Right lobe of liver (tissue), 6 donors: Measurements from ENCODE around the gene UPF1. TPM values are rescaled to one million over a fixed set of nuclear protein-coding genes. Genes with fewer than 3 reads are reported as not detected.

ENCODE experiments used
- ATAC-seq, 4 donors: fragments of 200-7000 bp; cut with Tn5 transposase; one replicate each; pipeline ENCODE4 v1.9.1; 2020; ENCODE audit warnings: mild to moderate bottlenecking in 4 of 4, moderate library complexity in 4 of 4
- DNase-seq, 3 donors: peaks; one replicate each; pipeline ENCODE4 v3.0.0-alpha.2; 2020
- H3K27ac ChIP-seq, 3 donors: fragments of 200-600 bp; one replicate each; pipeline ENCODE4 v1.8.0; 2022
- H3K27me3 ChIP-seq, 2 donors: fragments of 200-600 bp; one replicate each; pipeline ENCODE4 v1.8.0; 2022
- H3K36me3 ChIP-seq, 4 donors: fragments of 200-600 bp; sonication (generic) in 1 of 4; one replicate each; pipeline versions ENCODE4 v1.5.1 to v1.8.0; 2017 to 2022; ENCODE audit warnings: control low read depth in 1 of 4
- H3K4me1 ChIP-seq, 4 donors: fragments of 200-600 bp; sonication (generic) in 1 of 4; one replicate each; pipeline versions ENCODE4 v1.5.1 to v1.8.0; 2017 to 2022; ENCODE audit warnings: control low read depth in 1 of 4
- H3K4me3 ChIP-seq, 3 donors: fragments of 200-600 bp; one replicate each; pipeline ENCODE4 v1.8.0; 2022
- H3K9me3 ChIP-seq, 4 donors: fragments of 200-600 bp; sonication (generic) in 1 of 4; one replicate each; pipeline versions ENCODE4 v1.5.1 to v1.8.0; 2017 to 2022; ENCODE audit warnings: control low read depth in 1 of 4
- CTCF ChIP-seq, 4 donors: fragments of 200-600 bp in 3 of 4; fragments of 450-650 bp in 1 of 4; IDR thresholded peaks; one replicate each; pipeline versions ENCODE4 v1.5.1 to v1.8.0; 2016 to 2022; ENCODE audit warnings: antibody characterized with exemption in 4 of 4, mild to moderate bottlenecking in 2 of 4
- POLR2A ChIP-seq: fragments of 450-650 bp; IDR thresholded peaks from one replicate; pipeline ENCODE4 v1.6.1; 2017; ENCODE audit warnings: antibody characterized with exemption, mild to moderate bottlenecking
- WGBS: methylation state at CpG from one replicate; pipeline ENCODE4 v1.1.6; 2018; ENCODE audit warnings: low coverage, low lambda C conversion rate; ENCODE audit not compliant: insufficient coverage; ENCODE audit errors: missing lambda C conversion rate; 5-methylcytosine and 5-hydroxymethylcytosine counted together
- intact Hi-C, 2 donors: fragments of 100-400 bp; cut with DNase I; formaldehyde crosslinking; loops; one replicate each; pipeline versions ENCODE4 v1.11.2 to v1.14.1; 2022
- total RNA-seq, 6 experiments: library from RNA; depleted of rRNA in 2 of 6; stranded (reverse); fragments of >200 nt in 2 of 6; fragmentation: NEBNext Ultra II Directional in 3 of 6; extraction: Animal tissue kit (Norgen Biotek cat#: 25700) in 3 of 6; gene quantifications; one replicate each; pipeline versions ENCODE4 v1.1.0 to v1.2.4, GENCODE V29; 2016 to 2023
- donor health status: DM: no; HTN: yes; CAD: no.
- donor health status: DM: no; HTN: no; CAD: no.
- donor health status: DM: no; HTN: no; CAD: no.
- donor health status: DM: no; HTN: yes; CAD: no.
- donor health status: DM: no; HTN: yes; CAD: no.

UPF1 gene
- total RNA-seq, 6 experiments from 2014 or later = 34.0 to 61.0 (median 41.3) TPM

- no peak for ATAC-seq
- 4% methylated on average over 23 of the region's 61 CpGs for WGBS
- no peaks in the 10 kb centered on the region for H3K36me3 ChIP-seq
- intact Hi-C loops = no loop called here
- H3K27me3 ChIP-seq = peaks cover 20 to 41% of the 10 kb centered on the region in 2 donors
- no peaks in the 10 kb centered on the region for H3K9me3 ChIP-seq
- DNase-seq = peak in 1 of 3 donors; percentile 32
- H3K4me3 ChIP-seq = no peak within 1 kb of the TSS
- TF ChIP-seq CTCF (IDR thresholded peaks at IDR 0.05) (no peak), POLR2A (no peak)
- H3K27ac ChIP-seq = no peak within 1 kb of the TSS
- peaks cover 0 to 6% (median 0%) of the 10 kb centered on the region in 4 donors for H3K4me1 ChIP-seq
Measured at GRCh38 chr19:18790566-18791314, 41.0 kb upstream of the UPF1 start, which contains the start of gene COMP. Gene COMP (minus strand): TSS chr19:18791305. CDS start chr19:18791269, 36 bp downstream.

- Histone ChIP-seq H3K4me3 (no peak overlapping the region), H3K27me3 (peaks cover 20 to 41% of the 10 kb centered on the region in 2 donors), H3K4me1 (peaks cover 0 to 6% (median 0%) of the 10 kb centered on the region in 4 donors), H3K9me3 (no peaks in the 10 kb centered on the region), H3K27ac (no peak overlapping the region), H3K36me3 (no peaks in the 10 kb centered on the region)
- TF ChIP-seq CTCF (IDR thresholded peaks at IDR 0.05) (no peak), POLR2A (no peak)
- ATAC-seq (no peak), DNase-seq (peak in 1 of 3 donors; percentile 33)
- WGBS = no CpG with 5 or more reads among the region's 21 CpGs
- intact Hi-C loops = no loop called here
Measured at GRCh38 chr19:18791315-18791678, 40.5 kb upstream of the UPF1 start.

GRCh38 chr19:18792661-18793060 is 39.1 kb upstream of the UPF1 start:
- H3K4me1 ChIP-seq = peaks cover 0 to 6% (median 0%) of the 10 kb centered on the region in 4 donors
- H3K27ac ChIP-seq = no peak overlapping the region
- no peaks in the 10 kb centered on the region for H3K36me3 ChIP-seq
- no peak for ATAC-seq
- H3K27me3 ChIP-seq = peaks cover 15 to 32% of the 10 kb centered on the region in 2 donors
- no peak for TF ChIP-seq POLR2A
- TF ChIP-seq CTCF (IDR thresholded peaks at IDR 0.05) = no peak
- 60% methylated on average over 1 of the region's 3 CpGs for WGBS
- no peak overlapping the region for H3K4me3 ChIP-seq
- no peak for DNase-seq
- intact Hi-C loops = no loop called here
- no peaks in the 10 kb centered on the region for H3K9me3 ChIP-seq

- TF ChIP-seq POLR2A = no peak
- no peak for TF ChIP-seq CTCF (IDR thresholded peaks at IDR 0.05)
- no peak overlapping the region for H3K27ac ChIP-seq
- H3K4me1 ChIP-seq = peaks cover 0 to 6% (median 0%) of the 10 kb centered on the region in 4 donors
- ATAC-seq (no peak), DNase-seq (no peak)
- peaks cover 7 to 26% of the 10 kb centered on the region in 2 donors for H3K27me3 ChIP-seq
- no peak overlapping the region for H3K4me3 ChIP-seq
- intact Hi-C loops = no loop called here
- H3K9me3 ChIP-seq = no peaks in the 10 kb centered on the region
- H3K36me3 ChIP-seq = no peaks in the 10 kb centered on the region
- 71% methylated on average over 9 of the region's 13 CpGs for WGBS
Measured at GRCh38 chr19:18793144-18794028, 38.4 kb upstream of the UPF1 start.
